IgD-negative memory B cell (primary cell): ENCODE data around the gene DGCR2. TPM values are rescaled to one million over a fixed set of nuclear protein-coding genes. Genes with fewer than 3 reads are reported as not detected.

Experiments
- H3K27ac Mint-ChIP-seq, 3 donors: one replicate each; pipeline ENCODE4 v1.8.0; 2020 to 2022; ENCODE audit warnings: mild to moderate bottlenecking in 3 of 3, mixed read lengths in 3 of 3, moderate library complexity in 1 of 3
- H3K27me3 Mint-ChIP-seq: one replicate; pipeline ENCODE4 v1.8.0; 2021; ENCODE audit warnings: mixed read lengths
- H3K36me3 Mint-ChIP-seq: one replicate; pipeline ENCODE4 v1.8.0; 2020; ENCODE audit warnings: mild to moderate bottlenecking, mixed read lengths
- H3K4me1 Mint-ChIP-seq, 3 donors: one replicate each; pipeline ENCODE4 v1.8.0; 2020 to 2022; ENCODE audit warnings: mixed read lengths in 3 of 3, mild to moderate bottlenecking in 1 of 3
- H3K4me3 Mint-ChIP-seq, 4 donors: one replicate each; pipeline ENCODE4 v1.8.0; 2020 to 2022; ENCODE audit warnings: mild to moderate bottlenecking in 4 of 4, mixed read lengths in 4 of 4, moderate library complexity in 3 of 4
- H3K9me3 Mint-ChIP-seq, 3 donors: one replicate each; pipeline ENCODE4 v1.8.0; 2020 to 2021; ENCODE audit warnings: mixed read lengths in 3 of 3, mild to moderate bottlenecking in 1 of 3
- polyA plus RNA-seq: library from polyadenylated mRNA; unstranded; fragments of 300-500 nt; fragmentation: Illumina TruSeq; gene quantifications from one replicate; pipeline ENCODE4 v1.2.3, GENCODE V29; 2021

Gene DGCR2
- polyA plus RNA-seq, 1 donor from 2014 or later: 29.1 TPM

DNA sequence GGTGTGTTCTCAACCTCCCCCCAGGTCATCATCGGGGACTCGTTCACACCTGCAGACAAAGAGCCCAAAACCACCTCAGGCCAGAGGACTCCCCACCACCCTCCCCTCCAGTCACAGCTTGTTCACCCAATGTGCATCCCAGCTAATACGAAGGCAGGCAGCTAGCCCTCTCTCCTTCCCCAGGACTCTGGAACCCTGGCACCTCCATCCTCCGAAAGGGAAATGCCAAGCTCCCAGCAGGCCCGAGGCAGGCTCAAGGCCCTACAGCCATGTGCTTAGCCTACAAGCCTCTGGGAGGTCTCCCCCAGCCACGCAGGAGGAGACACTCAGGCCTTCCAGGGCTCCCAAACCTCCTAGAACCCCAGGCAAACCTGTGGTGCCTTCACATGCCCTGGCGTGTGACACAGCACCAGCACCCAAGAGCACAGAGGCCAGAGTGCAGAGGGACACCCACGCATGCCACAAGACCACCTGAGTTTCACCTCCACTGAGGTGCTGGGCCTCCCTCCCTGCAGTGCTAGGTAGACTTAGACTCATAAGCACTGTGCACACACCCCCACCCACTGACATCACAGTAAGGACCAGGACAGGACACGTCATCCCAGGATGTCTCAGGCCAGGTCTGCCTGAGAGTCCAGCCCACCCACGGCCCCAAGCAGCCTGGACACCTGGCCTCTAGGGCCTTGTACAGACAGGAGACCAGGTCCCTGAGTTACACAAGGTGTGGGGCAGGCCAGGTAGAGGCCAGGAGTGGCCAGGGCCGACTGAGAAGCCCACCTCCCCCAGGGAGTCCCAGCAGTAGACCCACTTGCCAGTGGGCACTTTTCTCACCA is 15.4 kb upstream of the DGCR2 start:
- Mint-ChIP-seq H3K9me3 (no peaks in the 10 kb centered on the region), H3K4me3 (peak overlapping the region in 1 of 4 donors; percentile 28), H3K27ac (no peak overlapping the region), H3K27me3 (no peaks in the 10 kb centered on the region), H3K4me1 (peaks cover 0 to 8% (median 0%) of the 10 kb centered on the region in 3 donors), H3K36me3 (peaks cover 5% of the 10 kb centered on the region)

DNA sequence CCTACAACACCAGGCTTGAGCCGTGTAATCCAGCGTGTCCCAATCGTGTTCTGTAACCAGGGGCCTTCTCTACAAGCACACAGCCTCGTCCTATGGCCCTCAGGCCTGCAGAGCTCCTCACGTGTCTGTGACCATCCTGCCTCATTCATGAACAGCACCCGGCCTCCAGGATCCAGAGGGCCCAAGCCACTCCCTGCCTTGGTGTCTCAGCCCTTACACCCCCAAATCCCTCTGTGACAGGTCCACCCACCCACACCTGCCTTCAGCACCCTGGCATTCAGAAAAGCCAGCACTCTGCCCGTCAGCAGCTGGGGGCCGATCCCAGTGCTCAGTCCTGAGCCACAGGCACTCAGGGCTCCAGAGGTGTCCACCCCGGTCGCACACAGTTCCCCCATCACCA is 14.7 kb upstream of the DGCR2 start:
- peaks cover 0 to 7% (median 0%) of the 10 kb centered on the region in 3 donors for H3K4me1 Mint-ChIP-seq
- H3K4me3 Mint-ChIP-seq: no peak overlapping the region
- H3K27ac Mint-ChIP-seq: no peak overlapping the region
- no peaks in the 10 kb centered on the region for H3K9me3 Mint-ChIP-seq
- H3K36me3 Mint-ChIP-seq: peaks cover 5% of the 10 kb centered on the region
- no peaks in the 10 kb centered on the region for H3K27me3 Mint-ChIP-seq

DNA sequence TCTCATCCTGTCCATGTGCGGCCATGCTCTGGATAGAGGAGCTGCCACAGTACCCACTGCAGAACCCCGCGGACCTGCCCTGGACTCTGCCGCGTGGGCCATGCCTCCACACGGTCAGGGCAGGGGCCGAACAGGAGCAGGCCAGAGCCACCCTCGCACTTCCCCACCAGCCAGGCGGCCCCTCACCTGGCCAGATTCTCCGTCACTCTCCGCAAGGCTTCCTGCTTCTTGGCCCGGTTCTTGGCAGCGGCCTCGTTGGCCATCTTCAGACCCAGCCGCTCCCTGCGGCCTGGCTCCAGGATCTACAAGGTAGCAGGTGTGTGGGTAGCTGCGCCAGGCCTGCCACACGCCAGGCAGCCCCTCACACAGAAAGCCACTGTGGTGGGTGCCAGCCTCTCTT is 12.7 kb upstream of the DGCR2 start:
- H3K4me1 Mint-ChIP-seq: peaks cover 0 to 6% (median 0%) of the 10 kb centered on the region in 3 donors
- peaks cover 5% of the 10 kb centered on the region for H3K36me3 Mint-ChIP-seq
- H3K27ac Mint-ChIP-seq: peak overlapping the region in 2 of 3 donors; percentile 32 to 86
- no peaks in the 10 kb centered on the region for H3K27me3 Mint-ChIP-seq
- H3K4me3 Mint-ChIP-seq: no peak overlapping the region
- H3K9me3 Mint-ChIP-seq: no peaks in the 10 kb centered on the region

DNA sequence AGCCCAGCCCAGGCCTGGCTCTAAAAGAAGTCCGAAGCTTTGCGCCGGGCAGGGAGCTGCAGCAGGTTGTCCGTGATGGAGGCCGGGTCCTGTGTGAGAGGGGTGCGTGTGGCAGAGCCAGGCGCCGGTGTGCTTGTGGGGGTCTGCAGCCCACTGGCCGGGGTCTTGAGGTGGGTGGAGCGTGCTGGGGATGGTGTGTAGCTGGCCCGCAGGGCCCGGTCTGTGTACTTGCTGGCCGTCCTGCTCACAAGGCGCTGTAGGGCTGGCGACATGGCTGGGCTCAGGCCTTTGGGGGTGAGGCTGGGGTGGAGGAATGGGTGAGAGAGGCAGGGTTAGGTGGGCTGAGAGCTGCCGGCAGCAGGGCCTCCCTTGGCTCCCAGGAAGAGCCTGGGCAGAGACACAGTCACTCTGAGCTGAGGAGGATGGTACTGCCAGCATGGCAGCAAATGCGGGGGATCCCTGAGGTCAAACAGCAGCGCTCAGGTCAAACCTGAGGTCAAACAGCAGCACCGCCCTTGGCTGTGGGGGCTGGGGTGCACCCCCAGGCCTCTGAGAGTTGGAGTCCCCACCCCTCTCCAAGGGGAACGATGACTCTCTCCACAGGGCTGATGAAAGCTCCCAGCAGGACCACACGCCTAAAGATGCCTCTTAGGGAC is 12.1 kb upstream of the DGCR2 start:
- H3K9me3 Mint-ChIP-seq: no peaks in the 10 kb centered on the region
- no peaks in the 10 kb centered on the region for H3K27me3 Mint-ChIP-seq
- no peak overlapping the region for H3K27ac Mint-ChIP-seq
- H3K4me1 Mint-ChIP-seq: peaks cover 0 to 6% (median 0%) of the 10 kb centered on the region in 3 donors
- H3K36me3 Mint-ChIP-seq: peaks cover 5% of the 10 kb centered on the region
- no peak overlapping the region for H3K4me3 Mint-ChIP-seq

DNA sequence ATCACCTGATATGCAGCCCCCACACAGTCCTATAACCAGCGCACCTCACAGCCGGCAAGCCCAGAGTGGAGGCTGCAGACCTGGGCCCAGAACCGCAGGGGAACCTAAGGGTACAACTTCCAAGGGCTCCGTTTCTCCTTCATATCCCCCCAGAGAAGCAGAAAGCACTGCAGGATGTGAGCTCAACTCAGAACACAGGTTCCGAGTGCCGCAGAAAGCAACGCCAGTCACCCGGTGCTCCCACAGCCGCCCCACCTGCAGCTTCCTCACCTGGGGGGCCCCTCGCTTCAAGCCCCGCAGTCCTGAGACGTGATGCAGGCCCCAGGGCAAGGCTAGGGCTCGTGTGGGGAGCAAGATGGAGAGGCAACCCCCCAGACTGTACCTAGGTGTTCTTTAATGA is 11.3 kb upstream of the DGCR2 start:
- Mint-ChIP-seq H3K4me3 (no peak overlapping the region), H3K36me3 (peaks cover 5% of the 10 kb centered on the region), H3K27ac (no peak overlapping the region), H3K27me3 (no peaks in the 10 kb centered on the region), H3K9me3 (no peaks in the 10 kb centered on the region), H3K4me1 (peaks cover 0 to 6% (median 0%) of the 10 kb centered on the region in 3 donors)

DNA sequence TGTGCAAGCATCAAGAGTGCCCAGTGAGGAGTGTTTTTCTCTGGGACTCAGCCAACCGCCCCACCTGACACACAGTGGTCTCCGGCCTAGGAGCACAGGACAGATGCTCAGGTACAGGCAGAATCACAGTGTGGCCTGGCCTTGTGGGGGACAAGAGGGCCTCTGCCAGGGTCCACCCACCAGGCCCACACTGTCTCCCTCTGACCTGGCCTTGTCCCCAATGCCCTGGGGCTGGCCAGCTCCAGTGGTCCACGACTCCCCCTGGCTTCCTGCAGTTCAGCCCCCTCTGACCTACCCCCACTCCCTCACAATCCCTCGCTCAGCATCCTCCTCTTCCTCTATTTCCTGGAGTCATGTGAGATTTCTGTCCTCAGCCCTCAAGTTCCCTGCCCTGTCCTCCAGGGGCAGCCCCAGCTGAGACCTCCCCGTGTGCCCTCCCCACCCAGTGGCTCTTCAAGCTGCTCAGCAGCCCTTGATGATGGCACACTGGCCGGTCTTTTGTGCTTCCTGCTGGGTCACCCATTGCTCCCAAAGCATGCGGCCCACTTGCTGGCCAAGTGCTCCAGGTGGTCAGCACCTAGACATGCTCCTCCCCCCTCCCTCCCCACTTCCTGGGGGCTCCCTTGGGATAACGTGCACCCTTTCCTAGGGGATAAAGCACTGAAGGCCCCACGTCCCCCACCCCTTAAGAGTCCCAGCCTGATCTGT is 10.6 kb upstream of the DGCR2 start:
- H3K36me3 Mint-ChIP-seq: peaks cover 5% of the 10 kb centered on the region
- no peak overlapping the region for H3K27ac Mint-ChIP-seq
- no peaks in the 10 kb centered on the region for H3K9me3 Mint-ChIP-seq
- H3K4me3 Mint-ChIP-seq: no peak overlapping the region
- no peaks in the 10 kb centered on the region for H3K27me3 Mint-ChIP-seq
- H3K4me1 Mint-ChIP-seq: peaks cover 0 to 6% (median 0%) of the 10 kb centered on the region in 3 donors

DNA sequence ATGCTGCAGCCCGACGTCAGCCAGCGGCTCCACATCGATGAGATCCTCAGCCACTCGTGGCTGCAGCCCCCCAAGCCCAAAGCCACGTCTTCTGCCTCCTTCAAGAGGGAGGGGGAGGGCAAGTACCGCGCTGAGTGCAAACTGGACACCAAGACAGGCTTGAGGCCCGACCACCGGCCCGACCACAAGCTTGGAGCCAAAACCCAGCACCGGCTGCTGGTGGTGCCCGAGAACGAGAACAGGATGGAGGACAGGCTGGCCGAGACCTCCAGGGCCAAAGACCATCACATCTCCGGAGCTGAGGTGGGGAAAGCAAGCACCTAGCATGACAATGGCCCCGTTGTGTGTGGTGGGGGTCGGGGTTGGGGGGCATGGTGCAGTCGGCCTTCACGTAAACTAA is 9.9 kb upstream of the DGCR2 start:
- Mint-ChIP-seq H3K4me1 (peaks cover 0 to 6% (median 0%) of the 10 kb centered on the region in 3 donors), H3K27me3 (no peaks in the 10 kb centered on the region)

DNA sequence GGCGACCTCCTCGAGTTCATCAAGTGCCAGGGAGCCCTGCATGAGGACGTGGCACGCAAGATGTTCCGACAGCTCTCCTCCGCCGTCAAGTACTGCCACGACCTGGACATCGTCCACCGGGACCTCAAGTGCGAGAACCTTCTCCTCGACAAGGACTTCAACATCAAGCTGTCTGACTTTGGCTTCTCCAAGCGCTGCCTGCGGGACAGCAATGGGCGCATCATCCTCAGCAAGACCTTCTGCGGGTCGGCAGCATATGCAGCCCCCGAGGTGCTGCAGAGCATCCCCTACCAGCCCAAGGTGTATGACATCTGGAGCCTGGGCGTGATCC is 9.4 kb upstream of the DGCR2 start:
- Mint-ChIP-seq H3K36me3 (peaks cover 5% of the 10 kb centered on the region), H3K4me3 (no peak overlapping the region), H3K27me3 (no peaks in the 10 kb centered on the region), H3K27ac (peak overlapping the region in 1 of 3 donors; percentile 18), H3K9me3 (no peaks in the 10 kb centered on the region), H3K4me1 (peaks cover 0 to 6% (median 0%) of the 10 kb centered on the region in 3 donors)

More for the DNA sequence above, 9.9 kb upstream of the DGCR2 start:
- Mint-ChIP-seq H3K27ac (peak overlapping the region in 1 of 3 donors; percentile 18), H3K9me3 (no peaks in the 10 kb centered on the region), H3K36me3 (peaks cover 5% of the 10 kb centered on the region), H3K4me3 (no peak overlapping the region)

DNA sequence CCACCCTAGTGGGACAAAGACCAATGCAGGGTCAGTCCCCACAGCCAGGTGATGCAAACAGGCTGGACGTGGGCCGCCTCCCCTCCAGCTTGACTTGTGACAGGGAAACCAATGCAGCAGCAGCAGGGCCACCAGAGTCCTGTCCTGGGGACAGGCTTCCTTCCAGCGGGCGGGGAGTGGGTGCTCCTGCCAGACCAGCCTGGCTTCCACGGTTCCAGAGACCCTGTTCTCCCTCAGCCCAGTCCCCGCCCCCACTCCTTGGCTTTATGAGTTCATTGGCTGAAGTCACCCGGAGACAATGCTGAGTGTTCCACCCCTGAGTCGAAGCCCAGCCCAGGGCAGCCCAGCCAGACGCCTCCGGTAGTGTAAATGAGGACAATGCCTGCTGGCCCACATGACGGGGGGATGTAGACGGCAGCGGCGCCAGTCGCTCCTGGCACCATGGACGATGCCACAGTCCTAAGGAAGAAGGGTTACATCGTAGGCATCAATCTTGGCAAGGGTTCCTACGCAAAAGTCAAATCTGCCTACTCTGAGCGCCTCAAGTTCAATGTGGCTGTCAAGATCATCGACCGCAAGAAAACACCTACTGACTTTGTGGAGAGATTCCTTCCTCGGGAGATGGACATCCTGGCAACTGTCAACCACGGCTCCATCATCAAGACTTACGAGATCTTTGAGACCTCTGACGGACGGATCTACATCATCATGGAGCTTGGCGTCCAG is 8.9 kb upstream of the DGCR2 start, which contains the start of gene TSSK2:
Gene TSSK2 (plus strand): TSS at position 350 of the 726 bp plus-strand sequence. CDS start 92 bp downstream, at position 442.
- H3K4me1 Mint-ChIP-seq: peaks cover 0 to 3% (median 0%) of the 10 kb centered on the region in 3 donors
- peaks cover 5% of the 10 kb centered on the region for H3K36me3 Mint-ChIP-seq
- H3K27me3 Mint-ChIP-seq: no peaks in the 10 kb centered on the region
- H3K27ac Mint-ChIP-seq: peak within 1 kb of the TSS in 1 of 3 donors; percentile 18
- no peak within 1 kb of the TSS for H3K4me3 Mint-ChIP-seq
- no peaks in the 10 kb centered on the region for H3K9me3 Mint-ChIP-seq

DNA sequence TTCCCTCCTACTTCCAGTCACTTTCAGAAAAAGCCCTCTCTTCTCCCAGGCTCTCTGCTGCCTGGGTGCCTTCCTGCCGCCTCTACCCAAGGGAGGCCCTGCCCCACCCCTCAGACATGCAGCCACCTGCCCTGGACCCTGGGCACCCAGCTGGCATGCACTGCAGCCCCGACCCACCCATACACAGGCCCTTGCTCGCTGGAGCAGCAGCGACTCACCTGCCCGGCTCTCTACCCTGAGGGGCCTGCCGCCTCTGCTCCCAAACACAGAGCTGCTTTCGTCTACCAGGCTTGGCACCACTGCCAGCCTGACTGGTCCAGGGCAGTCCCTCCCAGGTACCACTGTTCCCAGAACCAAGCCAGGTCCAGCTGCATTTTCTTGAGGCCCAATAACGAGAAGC is 7.7 kb upstream of the DGCR2 start:
- Mint-ChIP-seq H3K9me3 (no peaks in the 10 kb centered on the region), H3K36me3 (no peaks in the 10 kb centered on the region), H3K27ac (no peak overlapping the region), H3K4me3 (peak overlapping the region in 1 of 4 donors; percentile 18), H3K27me3 (no peaks in the 10 kb centered on the region), H3K4me1 (no peaks in the 10 kb centered on the region)

DNA sequence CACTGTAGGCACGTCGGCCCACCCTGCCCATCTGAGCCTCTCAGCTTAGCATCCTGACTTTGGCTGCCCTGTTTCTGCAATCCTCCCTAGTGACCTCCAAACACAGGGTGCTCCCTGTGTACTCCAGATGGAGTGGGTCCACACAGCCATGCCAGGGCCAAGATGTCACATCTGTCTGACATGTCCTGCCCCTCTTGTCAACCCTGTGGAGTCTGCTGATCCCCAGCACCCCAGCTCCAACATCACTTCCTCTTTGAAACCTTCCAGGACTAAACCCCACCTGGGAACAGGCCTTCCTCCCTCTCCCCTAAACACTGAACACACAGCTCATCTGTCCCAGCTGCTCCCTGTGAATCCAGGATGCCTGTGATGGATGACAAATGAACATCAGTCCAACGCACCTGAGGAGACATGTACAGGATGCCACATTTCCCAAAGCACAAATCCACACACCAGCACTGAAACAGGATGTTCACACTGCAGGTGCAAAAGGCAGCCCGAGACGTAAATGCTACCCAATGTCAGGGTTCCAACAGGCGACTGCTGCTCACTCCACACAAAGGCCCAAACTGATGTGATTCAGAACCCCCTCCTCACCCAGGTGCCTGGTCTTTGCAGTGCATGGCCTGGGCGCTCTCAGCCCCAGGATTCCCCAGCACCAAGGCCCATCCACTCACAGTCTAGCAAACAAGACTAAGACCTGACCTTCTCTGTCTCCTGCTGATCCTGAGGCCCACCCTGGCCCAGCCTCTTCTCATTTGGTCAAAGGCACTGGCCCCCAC is 6.9 kb upstream of the DGCR2 start:
- no peaks in the 10 kb centered on the region for H3K9me3 Mint-ChIP-seq
- H3K4me3 Mint-ChIP-seq: peak overlapping the region in 1 of 4 donors; percentile 18
- H3K27me3 Mint-ChIP-seq: no peaks in the 10 kb centered on the region
- no peak overlapping the region for H3K27ac Mint-ChIP-seq
- no peaks in the 10 kb centered on the region for H3K36me3 Mint-ChIP-seq
- H3K4me1 Mint-ChIP-seq: no peaks in the 10 kb centered on the region

DNA sequence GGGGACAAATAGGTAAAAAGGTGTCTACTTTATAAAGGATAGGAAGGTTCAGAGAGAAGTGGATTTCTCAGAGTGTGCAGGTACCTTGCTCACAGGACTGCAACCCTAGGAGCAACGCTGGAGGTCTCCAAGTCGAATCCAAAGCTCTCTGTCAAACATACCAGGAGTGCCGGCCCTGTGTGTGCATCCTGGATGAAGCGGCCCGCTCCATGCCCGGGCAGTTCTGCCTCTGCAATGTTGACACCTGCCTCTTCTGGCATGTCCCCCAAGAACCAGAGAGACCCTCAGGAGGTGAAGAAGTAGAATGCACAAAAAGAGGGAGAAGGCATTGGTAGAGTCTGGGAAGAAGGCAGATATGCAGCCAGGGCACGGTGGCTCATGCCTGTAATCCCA is 5.8 kb upstream of the DGCR2 start:
- Mint-ChIP-seq H3K36me3 (no peaks in the 10 kb centered on the region), H3K27ac (no peak overlapping the region), H3K27me3 (no peaks in the 10 kb centered on the region), H3K4me1 (peaks cover 0 to 2% (median 0%) of the 10 kb centered on the region in 3 donors), H3K9me3 (no peaks in the 10 kb centered on the region), H3K4me3 (peak overlapping the region in 1 of 4 donors; percentile 20)

DNA sequence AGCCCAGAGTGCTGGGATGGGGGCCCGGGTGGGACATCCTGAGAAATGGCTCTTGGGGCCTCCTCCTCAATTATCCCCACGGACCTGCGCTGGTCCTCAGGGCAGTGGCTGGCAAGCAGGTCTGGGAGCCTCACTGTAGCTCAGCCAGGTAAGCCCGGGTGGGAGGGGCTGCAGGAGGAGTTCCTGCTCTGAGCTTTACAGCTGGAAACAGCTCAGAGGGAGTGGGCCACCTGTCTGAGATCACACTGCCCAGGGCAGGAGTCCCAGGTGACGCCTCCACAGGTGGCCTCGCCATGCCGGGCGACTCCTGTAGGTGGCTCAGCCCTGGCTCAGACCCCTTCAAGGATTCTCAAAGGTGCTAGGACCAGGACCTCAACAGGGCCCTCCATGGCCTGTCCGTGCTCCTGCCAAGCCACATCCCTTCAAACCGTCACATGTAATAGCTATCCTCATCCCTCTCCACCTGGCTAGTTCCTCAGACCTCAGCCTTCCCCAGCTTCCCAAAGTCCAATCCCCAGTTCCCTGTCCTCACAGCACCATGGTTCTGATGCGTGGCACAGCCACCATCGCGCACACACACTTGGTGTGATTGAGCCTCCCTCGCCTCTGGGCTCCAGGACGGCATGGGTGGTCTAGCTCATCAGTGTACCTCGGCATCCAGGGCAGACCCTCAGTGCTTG is 5.3 kb upstream of the DGCR2 start:
- Mint-ChIP-seq H3K36me3 (no peaks in the 10 kb centered on the region), H3K27ac (no peak overlapping the region), H3K27me3 (no peaks in the 10 kb centered on the region), H3K9me3 (no peaks in the 10 kb centered on the region), H3K4me1 (peaks cover 0 to 5% (median 4%) of the 10 kb centered on the region in 3 donors), H3K4me3 (peak overlapping the region in 1 of 4 donors; percentile 20)
